ENCODE results near the gene TIMM10. TPM values are rescaled to one million over a fixed set of nuclear protein-coding genes. Genes with fewer than 3 reads are reported as not detected.

Gene TIMM10
- total and polyA plus RNA-seq, 2 experiments from 2014 or later = 23.3 to 99.4 TPM

GRCh38 chr11:57504511-57504910 lies 26.0 kb downstream of the TIMM10 start:
- Histone ChIP-seq H3K4me2 (no peak overlapping the region), H3K36me3 (replicated peaks; ENCODE audit: insufficient read depth, low read depth) (no peaks in the 10 kb centered on the region), H4K20me1 (ENCODE audit: insufficient read depth, poor library complexity, severe bottlenecking) (no peaks in the 10 kb centered on the region), H3K9me2 (replicated peaks; ENCODE audit: insufficient read depth) (no peaks in the 10 kb centered on the region), H3K9me3 (ENCODE audit: low read depth) (no peaks in the 10 kb centered on the region), H3K79me2 (no peaks in the 10 kb centered on the region), H2AFZ (no peak overlapping the region), H3K4me1 (ENCODE audit: insufficient read depth) (peaks cover 10% of the 10 kb centered on the region), H3K27me3 (no peaks in the 10 kb centered on the region), H3K27ac (no peak overlapping the region), H3K4me3 (no peak overlapping the region)
- no peak for DNase-seq (ENCODE audit: low spot score)
- TF ChIP-seq EZH2phosphoT487 (IDR thresholded peaks at IDR 0.05; ENCODE audit: low read depth, severe bottlenecking, unreplicated experiment) = no peak
- no peak for TF ChIP-seq CTCF (IDR thresholded peaks at IDR 0.05; ENCODE audit: poor library complexity)
- no peak for TF ChIP-seq EZH2 (IDR thresholded peaks at IDR 0.05; ENCODE audit: borderline replicate concordance)
- 88% methylated on average over 4 of the region's 4 CpGs for WGBS (ENCODE audit: low lambda C conversion rate, missing lambda C conversion rate)

GRCh38 chr11:57502870-57503269 lies 27.7 kb downstream of the TIMM10 start:
- Histone ChIP-seq H3K79me2 (no peaks in the 10 kb centered on the region), H3K4me2 (no peak overlapping the region), H3K9me3 (ENCODE audit: low read depth) (no peaks in the 10 kb centered on the region), H3K9me2 (replicated peaks; ENCODE audit: insufficient read depth) (no peaks in the 10 kb centered on the region), H3K36me3 (replicated peaks; ENCODE audit: insufficient read depth, low read depth) (no peaks in the 10 kb centered on the region), H2AFZ (no peak overlapping the region), H3K27ac (no peak overlapping the region), H3K4me3 (no peak overlapping the region), H4K20me1 (ENCODE audit: insufficient read depth, poor library complexity, severe bottlenecking) (no peaks in the 10 kb centered on the region), H3K4me1 (ENCODE audit: insufficient read depth) (peaks cover 25% of the 10 kb centered on the region), H3K27me3 (no peaks in the 10 kb centered on the region)
- TF ChIP-seq EZH2phosphoT487 (IDR thresholded peaks at IDR 0.05; ENCODE audit: low read depth, severe bottlenecking, unreplicated experiment) = no peak
- TF ChIP-seq EZH2 (IDR thresholded peaks at IDR 0.05; ENCODE audit: borderline replicate concordance) = no peak
- TF ChIP-seq CTCF (IDR thresholded peaks at IDR 0.05; ENCODE audit: poor library complexity) = no peak
- no peak for DNase-seq (ENCODE audit: low spot score)

GRCh38 chr11:57502376-57502775 lies 28.2 kb downstream of the TIMM10 start:
- Histone ChIP-seq H3K27me3 (no peaks in the 10 kb centered on the region), H3K4me3 (no peak overlapping the region), H2AFZ (no peak overlapping the region), H3K4me1 (ENCODE audit: insufficient read depth) (peaks cover 28% of the 10 kb centered on the region), H3K9me3 (ENCODE audit: low read depth) (no peaks in the 10 kb centered on the region), H3K9me2 (replicated peaks; ENCODE audit: insufficient read depth) (no peaks in the 10 kb centered on the region), H4K20me1 (ENCODE audit: insufficient read depth, poor library complexity, severe bottlenecking) (no peaks in the 10 kb centered on the region), H3K27ac (no peak overlapping the region), H3K79me2 (no peaks in the 10 kb centered on the region), H3K4me2 (no peak overlapping the region), H3K36me3 (replicated peaks; ENCODE audit: insufficient read depth, low read depth) (no peaks in the 10 kb centered on the region)
- no peak for DNase-seq (ENCODE audit: low spot score)
- TF ChIP-seq EZH2phosphoT487 (IDR thresholded peaks at IDR 0.05; ENCODE audit: low read depth, severe bottlenecking, unreplicated experiment) (no peak), EZH2 (IDR thresholded peaks at IDR 0.05; ENCODE audit: borderline replicate concordance) (no peak), CTCF (IDR thresholded peaks at IDR 0.05; ENCODE audit: poor library complexity) (no peak)
- WGBS (ENCODE audit: low lambda C conversion rate, missing lambda C conversion rate) = 92% methylated on average over 3 of the region's 3 CpGs

GRCh38 chr11:57501953-57502352 lies 28.6 kb downstream of the TIMM10 start:
- Histone ChIP-seq H3K4me3 (no peak overlapping the region), H3K36me3 (replicated peaks; ENCODE audit: insufficient read depth, low read depth) (no peaks in the 10 kb centered on the region), H3K4me1 (ENCODE audit: insufficient read depth) (peaks cover 31% of the 10 kb centered on the region), H2AFZ (no peak overlapping the region), H3K9me3 (ENCODE audit: low read depth) (no peaks in the 10 kb centered on the region), H4K20me1 (ENCODE audit: insufficient read depth, poor library complexity, severe bottlenecking) (no peaks in the 10 kb centered on the region), H3K9me2 (replicated peaks; ENCODE audit: insufficient read depth) (no peaks in the 10 kb centered on the region), H3K27ac (no peak overlapping the region), H3K79me2 (no peaks in the 10 kb centered on the region), H3K27me3 (no peaks in the 10 kb centered on the region), H3K4me2 (no peak overlapping the region)
- TF ChIP-seq EZH2phosphoT487 (IDR thresholded peaks at IDR 0.05; ENCODE audit: low read depth, severe bottlenecking, unreplicated experiment) (no peak), CTCF (IDR thresholded peaks at IDR 0.05; ENCODE audit: poor library complexity) (no peak), EZH2 (IDR thresholded peaks at IDR 0.05; ENCODE audit: borderline replicate concordance) (no peak)
- no peak for DNase-seq (ENCODE audit: low spot score)
- 79% methylated on average over 4 of the region's 4 CpGs for WGBS (ENCODE audit: low lambda C conversion rate, missing lambda C conversion rate)
